HG02938 (cell line): ENCODE measurements around the gene CD200R1L.
A peak's percentile ranks its signal among the peaks of the same experiment; 100 is the strongest.
"Not testable (repeated sequence)": the region's sequence is repeated elsewhere in the genome, so short reads cannot be mapped to it uniquely, and the experiment has no call there.

Experiments
- ATAC-seq: cut with Tn5 transposase; IDR thresholded peaks from one replicate; pipeline ENCODE4 v1.9.1; 2021; ENCODE audit warnings: mild to moderate bottlenecking, moderate library complexity; ENCODE audit not compliant: unreplicated experiment

The CD200R1L gene, protein sequence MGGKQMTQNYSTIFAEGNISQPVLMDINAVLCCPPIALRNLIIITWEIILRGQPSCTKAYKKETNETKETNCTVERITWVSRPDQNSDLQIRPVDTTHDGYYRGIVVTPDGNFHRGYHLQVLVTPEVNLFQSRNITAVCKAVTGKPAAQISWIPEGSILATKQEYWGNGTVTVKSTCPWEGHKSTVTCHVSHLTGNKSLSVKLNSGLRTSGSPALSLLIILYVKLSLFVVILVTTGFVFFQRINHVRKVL

DNA sequence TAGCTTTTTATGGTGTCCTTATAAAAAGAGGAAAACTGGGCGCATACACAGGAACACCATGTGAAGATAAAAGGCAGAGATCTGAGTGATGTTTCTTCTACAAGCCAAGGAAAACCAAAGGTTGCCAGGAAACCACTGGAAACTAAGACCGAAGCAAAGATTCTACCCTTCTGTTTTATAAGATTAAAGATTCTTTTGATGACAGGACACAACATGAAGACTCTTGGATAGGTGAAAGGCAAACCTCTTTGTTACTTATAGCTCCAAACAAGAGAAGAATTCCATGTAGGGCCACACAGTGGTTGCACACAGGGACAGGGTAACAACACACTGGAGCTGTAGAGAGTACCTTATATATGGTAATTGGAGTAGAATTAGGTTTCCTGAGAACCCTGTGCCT lies at the start of gene CD200R1L:
CD200R1L (minus strand) TSS at position 101 of the 400 bp plus-strand sequence. CDS start 17,497 bp downstream, outside the sequence.
- no peak for ATAC-seq

DNA sequence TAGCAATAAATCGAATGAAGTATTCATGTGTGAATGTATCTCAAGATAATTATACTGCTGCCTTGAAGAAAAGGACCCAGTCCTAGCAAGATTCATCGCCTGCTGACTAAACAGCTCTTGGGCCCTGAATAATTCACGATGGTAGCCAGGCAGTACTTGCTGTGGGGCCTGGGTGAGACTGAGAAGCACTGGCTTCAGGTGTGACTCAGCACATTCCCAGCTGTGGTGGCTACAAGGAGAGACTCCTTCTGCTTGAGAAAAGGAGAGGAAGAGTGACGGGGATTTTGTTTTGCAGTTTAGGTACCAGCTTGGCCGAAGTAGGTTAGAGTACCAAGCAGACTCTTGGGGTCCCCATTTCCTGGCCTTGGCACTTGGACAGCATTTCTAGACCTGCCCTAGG lies 47.6 kb upstream of the CD200R1L start:
- ATAC-seq = no peak

DNA sequence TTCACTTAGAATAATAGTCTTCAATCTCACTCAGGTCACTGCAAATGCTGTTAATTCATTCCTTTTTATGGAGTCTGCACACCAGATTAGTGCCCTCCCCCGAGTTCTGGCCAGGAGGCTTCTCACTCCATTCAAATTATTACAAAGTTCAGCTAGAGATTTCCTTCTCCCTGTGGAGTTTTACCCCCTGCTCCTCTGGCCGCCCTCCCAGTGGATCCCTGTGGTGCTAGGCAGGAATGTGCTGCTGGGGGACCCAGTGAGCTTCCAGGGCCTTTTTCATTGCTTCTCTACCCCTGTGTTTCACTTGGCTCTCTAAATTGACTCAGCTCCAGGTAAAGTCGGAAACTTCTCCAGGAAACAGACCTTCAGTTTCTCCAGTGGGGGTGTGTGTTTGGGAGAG lies 42.7 kb upstream of the CD200R1L start:
- no peak for ATAC-seq

DNA sequence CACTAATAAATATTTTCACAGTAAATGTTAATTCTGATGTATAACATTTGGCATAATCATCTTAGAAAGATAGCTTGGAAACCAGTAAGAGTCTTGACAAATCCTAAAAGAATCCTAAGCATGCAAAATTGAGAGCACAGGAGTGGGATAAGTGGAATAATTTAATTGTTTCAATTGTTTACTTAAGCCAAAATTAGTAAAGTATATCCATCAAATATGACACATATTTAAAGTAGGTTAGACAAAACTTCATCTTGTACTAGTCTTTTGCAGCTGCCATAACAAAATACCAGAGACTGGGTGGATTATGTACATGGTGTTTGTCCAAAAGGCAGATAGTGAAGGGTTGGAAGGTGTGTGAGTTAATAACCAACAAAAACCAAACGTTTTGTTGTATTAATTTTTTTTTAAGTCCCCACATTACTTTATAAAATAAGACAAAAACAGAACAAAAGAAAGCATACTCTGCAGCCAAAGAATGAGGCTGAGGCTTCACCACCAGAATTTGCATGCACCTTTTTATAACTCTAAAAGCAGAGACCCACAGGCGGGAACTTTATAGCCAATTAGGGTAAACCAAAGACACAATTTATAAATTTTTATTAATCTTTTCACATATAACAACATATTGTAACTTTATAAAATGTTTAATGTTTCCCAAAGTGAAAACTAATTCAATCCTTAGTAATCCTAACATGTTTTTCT lies 41.9 kb upstream of the CD200R1L start:
- no peak for ATAC-seq

DNA sequence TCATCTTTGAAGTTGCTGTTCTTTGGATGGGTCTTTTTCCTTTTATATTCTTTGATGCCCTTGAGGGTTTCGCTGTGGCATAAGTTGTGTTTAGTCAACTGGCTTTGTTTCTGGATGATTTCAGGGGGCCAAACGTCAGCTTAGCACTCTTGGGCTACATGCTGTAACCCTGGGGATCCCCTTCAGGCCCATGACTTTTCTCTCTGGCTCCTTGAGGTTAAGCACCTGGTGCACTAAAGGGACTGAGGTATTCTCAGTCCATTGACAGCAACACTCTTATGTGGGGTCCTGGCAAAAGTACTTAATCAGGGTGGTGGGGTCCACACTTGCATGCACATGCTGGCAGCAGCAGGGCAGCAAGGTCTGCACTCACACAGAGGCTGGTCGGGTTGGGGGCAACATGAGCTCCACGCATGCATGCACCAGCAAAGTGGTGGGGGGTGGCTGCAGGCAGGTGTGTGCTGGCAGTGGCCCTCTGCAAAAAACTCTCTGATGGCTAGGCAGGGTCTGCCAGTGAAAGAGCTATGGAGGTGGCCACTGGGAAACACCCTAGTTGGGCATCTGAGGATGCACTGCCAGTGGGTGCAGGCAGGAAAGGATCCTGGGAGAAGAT lies 38.1 kb upstream of the CD200R1L start:
- no peak for ATAC-seq

DNA sequence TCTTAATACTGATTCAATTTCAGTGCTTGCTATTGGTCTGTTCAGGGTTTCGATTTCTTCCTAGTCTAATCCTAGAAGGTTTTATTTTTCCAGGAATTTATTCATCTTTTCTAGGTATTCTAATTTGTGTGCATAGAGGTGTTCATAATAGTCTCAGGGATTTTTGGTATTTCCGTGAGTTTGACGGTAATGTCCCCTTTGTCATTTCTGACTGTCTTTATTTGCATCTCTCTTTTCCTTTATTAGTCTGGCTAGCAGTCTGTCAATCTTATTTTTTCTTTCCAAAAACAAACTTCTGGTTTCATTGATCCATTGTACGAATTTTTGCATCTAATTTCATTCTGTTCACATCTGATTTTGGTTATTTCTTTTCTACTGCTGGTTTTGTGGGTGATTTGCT lies 35.2 kb upstream of the CD200R1L start:
- no peak for ATAC-seq

DNA sequence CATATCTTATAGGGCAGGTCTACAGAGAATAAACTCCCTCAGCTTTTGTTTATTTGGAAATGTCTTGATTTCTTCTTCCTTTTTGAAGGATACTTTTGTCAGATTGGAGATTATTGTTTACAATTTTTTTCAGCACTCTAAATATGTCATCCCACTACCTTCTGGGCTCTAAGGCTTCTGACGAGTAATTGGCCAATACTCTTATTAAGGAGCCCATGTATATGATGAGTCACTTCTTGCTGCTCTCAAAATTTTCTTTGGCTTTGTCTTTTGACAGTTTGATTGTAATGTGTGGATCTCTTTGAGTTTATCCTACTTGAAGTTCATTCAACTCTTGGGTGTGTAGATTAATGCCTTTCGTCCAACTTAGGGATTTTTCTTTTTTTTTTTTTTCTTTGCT lies 28.9 kb upstream of the CD200R1L start:
- ATAC-seq = no peak

DNA sequence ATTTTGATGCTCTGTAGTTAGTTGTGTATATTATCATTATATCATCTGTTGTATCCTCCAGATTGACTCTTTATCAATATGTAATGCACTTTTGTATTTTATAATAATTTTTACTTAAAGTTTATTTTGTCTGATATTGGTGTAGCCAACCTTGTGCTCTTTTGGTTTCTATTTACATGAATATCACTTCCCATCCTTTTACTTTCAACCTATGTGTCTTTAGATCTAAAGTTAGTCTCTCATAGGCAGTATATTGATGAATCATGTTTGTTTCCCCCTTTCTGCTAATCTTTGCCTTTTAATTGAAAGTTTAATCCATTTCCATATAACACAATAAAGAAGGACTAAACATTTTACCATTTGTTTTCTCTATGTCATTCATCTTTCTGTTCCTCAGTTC lies 28.1 kb upstream of the CD200R1L start:
- no peak for ATAC-seq

DNA sequence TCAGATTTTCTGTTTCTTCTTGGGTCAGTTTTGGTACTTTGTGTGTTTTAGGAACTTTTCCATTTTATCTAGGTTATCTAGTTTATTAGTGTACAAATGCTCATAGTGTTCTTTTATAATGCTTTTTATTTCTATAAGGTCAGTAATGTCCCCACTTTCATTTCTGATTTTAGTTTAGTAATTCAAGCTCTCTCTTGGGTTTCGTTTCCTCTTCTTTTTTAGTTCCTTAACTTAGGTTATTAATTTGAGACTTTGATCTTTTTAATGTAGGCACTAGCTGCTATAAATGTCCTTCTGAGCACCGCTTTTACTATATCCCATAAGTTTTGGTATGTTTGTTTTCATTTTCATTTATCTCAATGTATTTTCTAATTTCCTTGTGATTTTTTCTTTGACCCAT lies 27.0 kb upstream of the CD200R1L start:
- ATAC-seq = peak; percentile 66

DNA sequence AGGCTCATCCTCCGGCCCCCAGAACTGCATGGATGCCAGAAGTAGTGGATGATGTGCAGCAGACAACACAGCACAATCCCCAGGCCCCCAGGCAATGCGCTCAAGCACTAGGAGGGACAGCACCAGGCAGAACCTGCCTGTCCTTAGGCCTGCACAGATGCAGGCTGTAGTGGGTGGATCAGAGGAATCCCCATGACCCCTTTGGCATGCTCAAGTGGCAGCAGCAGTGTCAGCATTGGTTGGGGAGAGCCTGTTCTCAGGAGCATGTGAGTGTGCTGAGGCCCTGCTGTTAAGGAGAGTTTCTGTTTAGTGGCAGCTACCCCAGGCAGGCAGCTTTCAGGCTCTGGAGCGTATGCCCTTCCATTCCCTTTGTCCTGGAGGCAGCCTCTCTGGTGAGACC lies 25.1 kb upstream of the CD200R1L start:
- no peak for ATAC-seq

DNA sequence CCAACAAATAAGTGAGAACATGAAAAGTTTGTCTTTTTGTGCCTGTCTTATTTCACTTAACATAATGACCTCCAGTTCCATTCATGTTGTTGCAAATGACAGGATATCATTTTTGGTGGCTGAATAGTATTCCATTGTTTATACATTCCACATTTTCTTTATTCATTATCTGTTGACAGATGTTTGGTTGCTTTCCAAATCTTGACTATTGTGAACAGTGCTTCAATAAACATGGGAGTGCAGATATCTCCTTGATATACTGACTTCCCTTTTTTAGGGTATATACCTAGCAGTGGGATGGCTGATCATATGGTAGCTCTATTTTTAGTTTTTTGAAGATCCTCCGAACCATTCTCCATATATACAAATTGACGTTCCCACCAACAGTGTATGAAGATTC lies 19.1 kb upstream of the CD200R1L start:
- ATAC-seq = no peak

DNA sequence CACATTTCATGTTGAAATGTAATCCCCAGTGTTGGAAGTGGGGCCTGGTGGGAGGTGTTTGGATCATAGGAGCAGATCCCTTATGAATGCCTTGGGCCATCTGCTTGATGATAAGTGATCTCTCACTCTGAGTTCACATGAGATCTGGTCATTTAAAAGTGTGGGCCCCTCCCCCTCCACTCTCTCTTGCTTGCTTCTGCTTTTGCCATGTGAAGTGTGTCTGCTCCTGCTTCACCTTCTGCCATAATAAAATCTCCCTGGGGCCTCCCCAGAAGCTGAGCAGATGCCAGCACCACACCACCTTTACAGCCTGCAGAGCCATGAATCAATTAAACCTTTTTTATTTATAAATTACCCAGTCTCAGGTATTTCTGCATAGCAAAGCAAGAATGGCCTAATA lies 14.2 kb upstream of the CD200R1L start:
- ATAC-seq = no peak

DNA sequence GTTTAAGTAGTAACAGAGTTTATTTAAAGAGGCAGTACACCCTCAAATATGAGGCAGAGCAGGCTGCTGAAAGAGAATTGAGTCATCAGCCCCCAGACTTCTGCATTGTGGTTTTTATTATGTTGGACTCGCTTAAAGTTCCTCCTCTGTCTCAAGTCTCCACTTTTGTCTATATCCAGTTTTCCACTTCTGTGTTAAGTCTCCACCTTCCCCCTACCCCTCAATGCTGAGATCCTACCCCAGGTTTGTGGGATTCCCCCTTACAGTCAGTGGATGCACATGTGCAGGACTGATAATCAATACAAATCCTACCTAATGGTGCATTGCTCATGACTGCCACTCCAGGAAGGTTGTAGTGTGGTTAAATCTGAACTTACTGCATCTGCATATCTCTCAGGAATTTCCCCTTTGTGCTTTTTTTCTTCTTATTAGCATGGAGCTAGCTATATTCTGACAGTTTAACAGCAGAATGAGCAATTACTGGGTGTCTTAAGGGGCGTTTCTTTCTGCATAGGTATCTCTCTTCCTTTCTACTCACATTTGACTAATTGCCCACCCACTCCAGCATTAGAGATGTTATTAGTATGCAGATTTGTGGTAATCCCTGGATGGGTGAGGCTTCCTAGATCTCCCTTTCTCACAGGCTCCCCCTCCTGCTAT lies 11.9 kb upstream of the CD200R1L start:
- no peak for ATAC-seq

DNA sequence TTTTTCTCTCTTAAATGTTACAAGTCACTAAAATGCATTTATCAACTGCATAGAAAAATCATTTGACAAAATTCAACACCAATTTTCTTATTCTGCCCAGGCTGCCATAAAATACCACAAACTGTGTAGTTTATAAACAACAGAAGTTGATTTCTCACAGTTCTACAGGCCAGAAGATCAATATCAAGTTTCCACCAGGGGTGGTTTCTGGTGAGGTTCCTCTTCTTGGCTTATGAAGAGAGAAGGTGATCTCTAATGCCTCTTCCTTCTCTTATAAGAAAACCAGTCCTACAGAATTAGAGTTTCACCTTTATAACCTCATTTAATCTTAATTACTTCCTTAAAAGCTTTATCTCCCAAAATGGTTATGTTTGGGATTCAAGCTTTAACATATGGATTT lies 10.9 kb upstream of the CD200R1L start:
- no peak for ATAC-seq

DNA sequence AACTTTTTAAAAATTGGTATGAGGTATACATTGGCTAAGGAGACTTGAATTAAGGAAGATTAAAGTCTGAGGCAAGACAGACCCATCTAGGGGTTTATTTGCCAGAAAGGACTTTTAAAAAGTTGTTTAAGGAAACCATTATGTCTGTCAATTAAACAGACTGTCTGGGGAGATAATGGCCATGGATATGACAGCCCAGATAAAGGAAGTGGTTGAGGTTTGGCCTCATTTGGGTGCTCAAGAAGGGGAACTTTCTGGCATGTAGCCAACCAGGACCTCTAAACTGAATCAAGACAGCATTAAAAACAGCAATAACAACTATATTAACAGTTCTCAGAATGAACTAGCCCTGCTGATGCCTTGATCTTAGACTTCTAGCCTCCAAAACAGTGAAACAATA lies 9.9 kb upstream of the CD200R1L start:
- ATAC-seq = no peak

DNA sequence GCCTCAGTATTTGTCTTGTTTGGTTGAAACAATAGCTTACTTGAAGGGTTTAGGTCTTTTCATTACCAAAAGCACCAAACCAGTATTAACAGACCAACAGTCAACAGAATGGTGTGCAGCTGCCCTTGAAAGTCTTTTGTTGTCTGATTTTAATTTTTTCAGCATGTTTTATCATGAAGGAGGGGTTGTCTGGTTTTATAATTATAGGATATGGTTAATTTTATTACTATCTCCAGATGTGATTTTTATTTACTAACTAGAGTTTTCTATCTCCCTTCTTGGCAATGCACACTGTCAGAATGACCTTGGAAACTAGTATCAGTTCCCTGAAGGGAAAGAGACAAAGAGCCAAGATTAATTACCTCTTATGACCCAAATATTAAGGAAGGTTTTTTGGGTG lies 9.2 kb upstream of the CD200R1L start:
- no peak for ATAC-seq

DNA sequence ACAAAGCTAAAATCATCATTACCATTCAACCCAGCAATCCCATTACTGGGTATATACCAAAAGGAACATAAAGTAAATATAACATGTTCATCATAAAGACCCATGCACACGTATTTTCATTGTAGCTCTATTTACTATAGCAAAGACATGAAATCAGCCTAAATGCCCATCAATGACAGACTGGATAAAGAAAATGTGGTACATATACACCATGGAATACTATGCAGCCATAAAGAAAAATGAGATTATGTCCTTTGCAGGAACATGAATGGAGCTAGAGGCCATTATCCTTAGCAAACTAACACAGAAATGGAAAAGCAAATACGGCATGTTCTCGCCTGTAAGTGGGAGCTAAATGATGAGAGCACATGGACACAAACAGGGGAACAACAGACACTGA lies 8.4 kb upstream of the CD200R1L start:
- not testable (repeated sequence) for ATAC-seq

DNA sequence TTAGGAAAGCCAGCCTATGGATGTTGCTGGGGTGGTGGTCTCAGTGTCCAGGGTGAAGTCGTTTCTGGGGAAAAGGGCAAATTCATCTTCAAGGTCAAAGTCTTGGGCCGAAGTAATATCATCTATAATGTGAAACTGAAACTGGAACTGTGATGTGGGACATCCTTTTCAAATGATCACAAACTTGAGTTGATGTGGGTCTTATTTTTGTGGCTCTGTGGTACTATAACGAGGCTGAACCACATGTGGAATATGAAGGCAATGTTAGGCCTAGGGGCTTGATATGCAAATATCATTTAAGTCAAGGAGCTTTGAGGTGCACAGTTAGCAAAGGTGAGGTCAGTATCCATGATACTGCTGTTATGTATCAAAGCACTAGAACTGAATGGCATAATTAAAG lies 1.5 kb upstream of the CD200R1L start:
- ATAC-seq = no peak

DNA sequence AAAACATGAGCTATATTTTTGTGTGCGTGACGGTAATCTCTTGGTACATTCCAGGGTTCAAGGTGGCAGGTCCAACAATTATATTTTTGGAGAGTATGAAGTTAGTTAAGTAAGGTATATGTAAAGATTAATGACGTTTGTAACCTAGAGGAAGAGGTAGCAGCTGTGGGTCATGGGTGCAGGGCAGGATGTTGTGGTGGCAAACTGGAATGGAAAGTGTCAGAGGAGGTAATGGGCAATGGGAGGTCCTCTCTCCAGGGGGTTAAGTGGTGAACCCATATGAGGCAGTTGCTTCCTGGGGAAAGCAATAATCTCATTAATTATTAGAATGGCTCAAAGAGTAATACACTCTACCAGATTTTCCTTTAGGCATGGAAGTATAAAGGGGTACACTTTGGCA lies 1.0 kb upstream of the CD200R1L start:
- ATAC-seq = peak; percentile 79

DNA sequence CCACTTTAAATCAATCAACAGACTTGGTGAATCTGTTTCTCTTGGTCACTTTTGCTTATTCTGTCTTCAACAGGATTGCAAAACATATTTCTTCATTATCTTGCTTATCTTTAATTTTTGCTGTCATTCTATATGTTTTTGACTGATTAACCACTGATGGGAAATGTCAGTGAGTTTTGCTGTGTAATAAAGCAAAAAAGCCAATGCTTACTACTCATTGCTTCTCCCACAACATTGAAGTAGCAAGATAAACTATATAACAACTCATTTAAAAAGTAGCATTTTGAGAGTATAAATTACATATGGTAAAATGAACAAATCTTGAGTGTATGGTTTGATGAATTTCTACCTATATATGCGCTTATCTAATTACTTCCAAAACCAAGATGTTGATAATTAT lies 892 bp downstream of the CD200R1L start:
- ATAC-seq = no peak

DNA sequence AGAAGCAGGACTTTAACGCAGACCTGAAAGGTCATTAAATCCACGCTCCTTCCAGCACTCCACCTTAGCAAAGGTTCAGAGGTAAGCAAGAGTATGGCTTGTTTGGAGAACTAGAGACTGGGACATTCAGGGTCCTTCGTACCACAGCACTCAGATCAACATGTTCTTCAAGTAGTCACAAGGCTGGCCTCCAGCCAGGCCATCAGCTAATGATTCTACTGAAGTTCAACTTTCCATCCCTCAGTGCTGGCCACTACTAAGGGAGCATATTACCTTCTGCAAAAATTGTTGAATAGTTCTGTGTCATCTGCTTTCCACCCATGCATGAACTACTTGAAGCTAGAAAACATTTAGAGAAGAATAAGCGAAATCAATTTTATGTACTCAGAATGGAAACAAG lies 17.6 kb downstream of the CD200R1L start:
- no peak for ATAC-seq
